IPS-NIHi7 (cell line): ENCODE measurements around the gene MED27.
A peak's percentile ranks its signal among the peaks of the same experiment; 100 is the strongest.

Experiments
- DNase-seq: peaks from one replicate; pipeline ENCODE4 v3.0.0; 2012; ENCODE audit warnings: mixed read lengths; ENCODE audit errors: extremely low spot score

MED27 gene

GRCh38 chr9:132043708-132044107 lies 36.0 kb downstream of the MED27 start:
- DNase-seq, result no peak

DNA sequence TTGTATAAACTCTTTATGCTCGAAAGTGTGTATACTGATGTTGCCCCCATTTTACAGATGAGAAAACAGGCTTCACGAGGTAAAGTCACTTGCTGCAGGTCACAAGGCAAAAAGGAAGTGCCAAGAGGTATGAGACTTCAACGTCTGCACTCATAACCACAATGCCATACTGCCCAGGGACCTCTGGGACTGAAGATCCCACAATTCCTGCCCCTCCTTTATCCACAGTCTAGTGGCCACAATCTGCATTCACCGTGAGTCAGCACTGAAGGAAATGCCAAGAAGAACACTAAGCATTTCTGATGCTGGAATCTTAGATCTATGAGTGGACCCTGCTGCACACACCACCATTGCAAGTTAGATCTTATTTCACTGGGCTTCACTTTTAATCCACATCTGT lies 37.3 kb downstream of the MED27 start:
- no peak for DNase-seq

- DNase-seq, result no peak
These were observed 37.9 kb downstream of the MED27 start for GRCh38 chr9:132041798-132042197.

GRCh38 chr9:132040808-132041207 lies 38.9 kb downstream of the MED27 start:
- DNase-seq, result no peak

GRCh38 chr9:132040246-132040645 lies 39.4 kb downstream of the MED27 start:
- DNase-seq, result no peak

DNA sequence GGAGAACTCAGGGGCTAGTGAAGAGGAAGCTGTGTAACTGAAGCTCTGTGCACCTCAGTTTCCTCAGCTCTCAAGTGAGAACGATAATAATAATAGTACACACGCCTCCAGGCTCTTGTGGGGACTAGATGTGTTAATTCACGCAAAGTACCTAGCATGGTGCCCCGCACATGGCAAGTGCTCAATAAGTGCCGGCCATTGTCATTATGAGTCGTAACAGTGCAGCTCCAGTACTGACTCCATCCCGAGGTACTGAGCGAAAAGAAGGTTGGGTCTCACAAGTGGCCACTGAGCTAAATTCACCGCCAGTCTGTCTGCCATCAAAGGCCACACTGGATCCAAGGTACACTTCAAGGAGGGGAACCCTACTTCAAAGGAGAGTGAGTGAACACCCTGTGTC lies 40.4 kb downstream of the MED27 start:
- no peak for DNase-seq

GRCh38 chr9:132037458-132037857 lies 42.2 kb downstream of the MED27 start:
- DNase-seq, result no peak

GRCh38 chr9:132036521-132036920 lies 43.1 kb downstream of the MED27 start:
- DNase-seq, result no peak

DNA sequence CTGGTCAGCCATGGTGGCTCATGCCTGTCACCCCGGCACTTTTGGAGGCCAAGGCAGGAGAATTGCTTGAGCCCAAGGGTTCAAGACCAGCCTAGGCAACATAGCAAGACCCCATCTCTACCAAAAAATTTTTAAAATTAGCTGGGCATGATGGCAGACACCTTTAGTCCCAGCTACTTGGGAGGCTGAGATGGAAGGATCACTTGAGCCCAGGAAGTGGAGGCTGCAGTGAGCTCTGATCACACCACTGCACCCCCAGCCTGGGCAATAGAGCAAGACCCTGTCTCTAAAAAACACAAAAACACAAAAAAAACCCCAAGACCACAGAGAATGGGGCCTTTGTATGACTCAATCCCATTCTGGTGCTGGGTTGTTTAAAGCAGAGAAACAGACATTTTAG lies 44.0 kb downstream of the MED27 start:
- DNase-seq, result no peak

DNA sequence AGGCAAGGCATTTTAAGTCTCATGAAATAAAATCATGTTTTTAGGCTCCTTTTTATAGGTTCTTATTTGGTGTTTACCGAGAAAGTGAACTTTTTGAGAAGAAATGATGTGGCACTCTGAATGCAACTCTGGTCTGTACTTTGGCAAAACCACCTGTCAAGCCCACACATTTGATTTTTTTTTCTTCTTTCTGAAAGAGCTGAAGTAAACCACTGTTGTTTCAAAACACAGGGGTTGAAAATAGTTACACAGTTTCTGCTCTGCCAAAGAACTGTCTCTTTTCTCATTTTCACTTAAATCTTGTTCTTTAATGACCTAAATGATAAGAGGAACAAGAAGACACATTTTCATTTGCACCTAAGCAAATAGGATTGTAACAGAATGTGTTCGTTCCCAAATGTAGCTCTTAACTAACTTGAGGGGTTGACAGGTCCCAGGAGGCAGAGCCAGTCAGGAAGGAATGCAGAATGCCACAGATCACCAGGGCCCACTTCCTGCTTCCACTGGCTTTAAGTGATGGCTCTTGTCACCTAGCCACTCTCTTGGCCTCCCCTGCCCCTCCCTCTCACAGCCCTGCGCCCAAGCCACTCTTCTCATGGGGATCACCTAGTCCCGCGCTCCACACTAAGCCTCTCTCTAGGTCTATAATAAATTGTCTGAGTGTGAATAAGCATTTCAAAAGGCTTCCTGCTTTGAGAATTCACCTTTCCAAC lies 47.3 kb downstream of the MED27 start:
- peak; percentile 36 for DNase-seq

GRCh38 chr9:132031467-132032237 lies 48.0 kb downstream of the MED27 start:
- no peak for DNase-seq

DNA sequence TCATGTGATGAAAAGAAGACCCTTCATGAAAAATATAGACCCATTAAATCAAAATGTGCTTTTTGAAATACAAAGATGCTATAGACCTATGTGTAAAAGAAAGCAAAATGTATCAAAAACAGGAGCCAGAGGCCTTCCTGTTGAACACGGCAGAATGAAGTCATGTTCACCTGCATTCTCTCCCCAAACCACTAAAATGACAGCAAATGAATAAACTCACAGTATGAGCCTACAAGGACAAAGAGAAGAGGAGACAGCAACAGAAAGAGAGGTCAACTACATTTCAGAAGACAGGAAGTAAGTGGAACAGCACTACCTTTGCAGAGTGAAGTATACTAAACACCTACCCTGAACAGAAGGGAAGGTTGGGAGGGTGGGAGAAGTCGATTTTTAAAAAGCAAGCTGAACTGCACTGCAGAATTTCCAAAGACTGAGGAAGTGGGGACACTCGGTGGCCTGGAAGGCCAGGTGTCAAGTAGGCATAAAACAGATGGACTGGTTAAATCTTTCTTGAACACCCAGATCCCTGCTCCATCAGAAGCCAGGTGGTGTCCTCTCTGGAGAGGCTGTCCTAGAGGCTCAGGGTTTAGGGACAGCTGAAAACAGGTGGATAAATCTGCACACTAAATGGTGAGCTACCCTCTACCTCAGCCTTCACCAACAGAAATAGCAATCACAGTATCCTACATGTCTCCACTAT lies 48.9 kb downstream of the MED27 start:
- no peak for DNase-seq

DNA sequence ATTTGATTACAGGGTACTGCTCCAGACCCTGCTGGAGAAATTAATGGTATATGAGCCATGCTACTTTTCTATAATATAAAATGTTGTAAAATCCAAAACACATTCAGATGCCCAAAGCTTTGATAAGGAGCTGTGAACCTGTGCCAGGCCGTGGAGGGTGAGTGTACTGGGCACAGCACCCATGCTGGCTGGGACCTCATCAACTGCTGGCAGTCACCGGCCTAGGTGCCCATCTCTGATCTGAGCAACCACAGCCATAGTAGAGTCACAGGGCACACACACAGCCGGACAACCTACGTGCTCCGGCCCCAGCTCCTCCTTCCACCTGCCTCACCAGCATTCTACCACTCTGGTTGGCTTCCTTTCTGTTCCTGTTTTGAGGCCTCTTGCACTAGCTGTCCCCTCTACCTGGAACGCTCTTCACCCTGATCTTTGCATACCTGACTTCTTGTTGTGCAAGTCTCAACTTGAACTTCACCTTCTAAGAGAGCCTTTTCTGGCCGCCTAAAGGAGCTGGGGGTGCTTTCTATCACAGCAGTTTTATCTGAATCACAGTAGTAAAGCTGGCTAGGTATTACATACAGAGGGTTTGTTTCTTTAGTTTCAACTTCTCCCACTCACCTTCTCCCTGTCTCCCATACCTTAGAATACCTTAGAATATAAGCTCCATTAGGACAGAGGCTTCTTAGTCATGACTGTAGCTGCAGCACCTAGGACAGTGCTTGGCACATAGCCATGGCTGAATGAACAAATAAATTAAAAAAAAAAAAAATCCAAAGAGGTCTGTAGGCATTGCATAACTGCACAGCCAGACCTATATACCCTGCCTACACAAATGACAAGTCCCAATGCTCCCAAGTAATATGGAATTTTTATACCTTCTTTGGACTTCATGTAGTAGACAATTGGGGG lies 51.7 kb downstream of the MED27 start:
- no peak for DNase-seq

DNA sequence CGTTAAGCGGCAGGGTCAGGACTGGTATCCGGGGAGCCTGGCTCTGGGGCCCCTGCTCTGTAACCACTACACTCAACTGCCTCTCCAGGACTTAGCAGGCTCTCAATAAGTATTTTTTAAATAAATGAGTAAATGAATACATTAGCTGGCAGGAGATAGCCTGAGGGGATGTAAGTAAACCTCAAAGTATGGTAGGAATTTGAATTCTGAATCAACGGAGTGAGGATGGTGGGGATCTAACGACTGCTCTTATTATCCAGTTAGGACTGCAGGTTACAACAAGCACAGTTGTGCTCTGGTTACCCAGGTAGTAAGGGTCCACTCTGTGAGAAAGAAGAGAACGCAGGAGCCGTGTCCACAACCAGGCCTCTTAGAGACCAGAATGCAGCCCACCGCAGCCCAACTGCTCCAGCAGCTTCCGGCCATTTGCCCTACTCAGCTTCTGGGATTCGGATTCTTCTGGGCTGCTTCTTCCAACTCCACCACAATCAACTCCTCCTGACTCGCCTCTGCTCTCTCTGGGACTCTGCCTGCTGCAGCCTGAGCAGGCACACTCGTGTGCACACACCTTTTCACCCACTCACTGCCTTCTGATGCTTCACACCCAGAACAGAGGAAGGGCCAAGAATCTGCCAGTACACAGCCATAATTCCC lies 52.6 kb downstream of the MED27 start:
- peak; percentile 45 for DNase-seq

GRCh38 chr9:132025766-132026165 lies 53.9 kb downstream of the MED27 start:
- DNase-seq, result no peak

DNA sequence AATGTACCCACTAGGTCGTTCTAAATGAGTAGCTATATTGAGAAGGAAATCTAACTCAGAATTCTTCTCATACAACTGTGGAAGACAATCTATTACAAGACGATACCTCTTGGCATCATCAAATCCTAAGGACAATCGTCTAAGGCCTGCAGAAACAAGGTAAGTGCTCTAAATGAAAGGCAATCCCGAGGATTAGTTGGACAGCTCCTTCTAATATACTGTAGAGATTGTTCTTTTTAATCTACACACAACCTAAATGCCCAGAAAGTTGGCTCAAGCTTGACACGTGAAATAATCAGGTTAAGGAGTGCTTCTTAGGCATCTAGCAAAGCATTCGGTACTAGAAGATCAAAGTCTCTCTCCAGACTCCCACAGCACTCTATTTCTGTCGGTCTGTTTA lies 55.1 kb downstream of the MED27 start:
- DNase-seq, result no peak

GRCh38 chr9:132023419-132024180 lies 56.1 kb downstream of the MED27 start:
- no peak for DNase-seq

- DNase-seq, result no peak
These were observed 58.7 kb downstream of the MED27 start for GRCh38 chr9:132020820-132021510.

GRCh38 chr9:132020272-132020671 lies 59.4 kb downstream of the MED27 start:
- DNase-seq, result no peak

- no peak for DNase-seq
These were observed 60.0 kb downstream of the MED27 start for GRCh38 chr9:132019702-132020101.
